Activated gamma-delta T cell treated with Interleukin-2 at 50 U/mL for 16 hours (primary cell): Measurements from ENCODE around the gene GIT1.

Experiments
- DNase-seq: peaks from one replicate; pipeline ENCODE4 v3.0.0-alpha.2; 2020

Gene GIT1

DNA sequence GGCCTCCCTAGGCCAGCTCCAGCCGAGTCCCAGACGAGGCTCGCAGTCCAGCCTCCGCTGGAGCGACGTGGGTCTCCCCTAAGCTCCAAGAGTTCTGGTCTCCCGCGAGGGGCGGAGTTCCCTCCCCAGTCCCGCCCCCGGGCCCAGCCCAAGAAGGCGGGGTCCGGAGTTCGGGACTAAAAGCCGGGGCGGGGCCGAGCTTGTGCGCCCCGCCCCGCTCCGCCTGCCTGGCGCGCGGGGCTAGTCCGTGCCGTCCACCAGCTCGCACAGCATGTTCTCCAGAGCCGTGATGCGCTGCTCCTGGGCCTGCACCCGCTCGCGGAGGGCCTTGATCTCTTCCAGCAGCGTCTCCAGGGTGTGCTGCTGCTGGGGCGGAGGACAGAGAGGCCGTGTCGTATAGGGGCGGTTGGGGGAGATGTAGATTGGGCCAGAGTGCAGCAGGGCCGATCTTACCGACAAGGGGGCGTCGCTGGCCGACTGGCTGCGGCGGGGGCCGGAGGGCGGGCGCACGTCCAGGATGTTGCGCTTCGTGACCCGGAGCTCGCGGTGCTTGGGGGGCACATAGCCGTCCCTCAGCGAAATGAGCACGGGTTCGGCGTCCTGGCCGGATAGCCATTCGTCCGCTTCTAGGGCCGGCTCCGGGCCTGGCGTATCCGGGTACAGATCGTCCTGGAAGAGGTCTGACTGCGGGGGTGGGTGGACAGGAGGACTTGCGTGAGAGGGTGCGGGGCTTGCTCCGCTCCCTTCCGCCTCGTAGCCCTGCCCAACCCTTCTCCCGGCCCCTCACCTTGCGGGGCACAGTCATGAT, 26.2 kb upstream of the GIT1 start:
- DNase-seq: peak; percentile 78

DNA sequence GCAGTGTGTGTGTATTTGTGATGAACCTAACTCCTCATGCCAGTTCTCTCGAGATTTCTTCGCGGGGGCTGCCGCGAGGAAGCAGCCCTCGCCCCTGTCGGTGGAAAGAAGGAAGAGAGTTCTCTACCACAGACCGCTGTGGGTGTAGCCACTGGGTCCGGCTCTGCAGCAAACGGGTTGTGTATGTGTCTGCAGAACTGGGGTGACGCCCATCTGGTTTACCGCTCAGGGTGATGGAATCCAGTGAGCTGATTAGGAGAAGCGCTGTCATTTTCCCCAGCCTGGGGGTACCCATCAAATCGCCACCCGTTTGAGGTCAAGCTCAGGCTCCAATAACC, 25.6 kb upstream of the GIT1 start:
- DNase-seq: peak; percentile 72

DNA sequence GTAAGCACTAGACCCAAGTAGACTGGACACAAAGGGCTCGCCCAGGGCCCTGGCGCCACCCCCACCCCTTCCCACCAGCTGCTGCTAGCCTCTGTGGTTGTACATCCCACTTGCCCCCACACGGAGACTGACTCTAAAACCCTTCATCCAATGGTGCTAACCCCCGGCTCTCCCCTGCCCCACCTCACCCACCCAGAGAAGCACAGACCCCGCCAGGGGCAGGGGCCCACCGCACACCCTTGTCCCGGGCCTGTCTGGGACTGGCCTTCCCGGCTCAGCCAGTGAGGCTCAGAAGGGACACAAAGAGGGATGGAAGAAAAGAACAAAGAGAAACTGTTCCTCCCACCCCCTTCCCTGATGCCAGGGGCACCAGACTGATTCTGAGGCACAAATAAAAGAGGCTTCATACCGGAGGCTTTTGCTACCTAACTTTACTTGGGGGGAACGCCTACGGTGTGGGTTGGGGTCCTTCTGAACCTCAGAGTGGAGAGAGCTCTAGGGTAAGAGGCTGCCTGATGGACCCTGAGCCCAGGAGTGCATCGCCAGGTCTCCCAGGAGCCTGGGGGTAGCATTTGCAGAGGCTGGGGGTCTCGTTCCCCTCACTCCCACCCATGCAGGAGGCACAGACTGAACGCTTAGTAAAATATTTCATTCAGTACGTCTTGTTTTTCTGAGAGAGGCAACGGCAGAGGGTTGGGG, 25.1 kb upstream of the GIT1 start:
- no peak for DNase-seq

DNA sequence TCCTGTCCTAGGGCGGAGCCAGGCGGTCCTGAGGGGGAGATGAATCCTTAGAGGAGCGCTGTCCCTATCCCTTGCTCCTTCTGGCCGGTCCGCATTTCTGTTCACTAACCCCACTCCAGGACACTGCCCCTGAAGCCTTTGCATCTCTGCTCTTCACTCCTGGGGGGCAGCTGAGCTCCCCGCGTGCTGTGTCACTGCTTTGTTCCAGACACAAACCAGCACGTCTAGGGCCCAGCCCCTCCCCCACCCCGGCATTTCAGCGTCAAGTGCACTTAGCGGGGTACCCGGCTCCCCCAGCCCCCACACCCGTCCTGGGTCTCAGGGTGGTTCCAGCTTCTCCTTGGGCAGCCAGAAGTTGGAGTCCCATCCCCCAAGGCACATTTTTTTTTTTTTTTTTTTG, 24.4 kb upstream of the GIT1 start:
- DNase-seq: no peak

DNA sequence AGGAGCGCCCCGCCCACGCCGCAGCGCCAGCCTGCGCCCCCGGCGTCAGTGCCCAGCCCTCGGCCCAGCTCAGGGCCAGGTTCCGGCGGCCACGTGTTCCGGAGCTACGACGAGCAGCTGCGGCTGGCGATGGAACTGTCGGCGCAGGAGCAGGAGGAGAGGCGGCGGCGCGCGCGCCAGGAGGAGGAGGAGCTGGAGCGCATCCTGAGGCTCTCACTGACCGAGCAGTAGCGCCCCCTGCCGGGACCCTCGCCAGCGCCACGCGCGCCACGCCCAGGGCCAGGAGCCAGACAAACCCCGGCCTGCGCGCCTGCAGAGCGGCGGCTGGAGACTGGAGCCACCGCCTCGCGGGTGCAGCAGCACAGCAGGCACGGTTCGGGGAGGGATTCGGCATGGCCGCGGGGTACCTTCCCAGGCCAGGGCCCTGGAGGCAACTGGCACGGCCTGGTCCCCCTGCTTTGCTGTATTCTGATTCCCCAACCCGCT, 23.9 kb upstream of the GIT1 start:
- DNase-seq: peak; percentile 90

DNA sequence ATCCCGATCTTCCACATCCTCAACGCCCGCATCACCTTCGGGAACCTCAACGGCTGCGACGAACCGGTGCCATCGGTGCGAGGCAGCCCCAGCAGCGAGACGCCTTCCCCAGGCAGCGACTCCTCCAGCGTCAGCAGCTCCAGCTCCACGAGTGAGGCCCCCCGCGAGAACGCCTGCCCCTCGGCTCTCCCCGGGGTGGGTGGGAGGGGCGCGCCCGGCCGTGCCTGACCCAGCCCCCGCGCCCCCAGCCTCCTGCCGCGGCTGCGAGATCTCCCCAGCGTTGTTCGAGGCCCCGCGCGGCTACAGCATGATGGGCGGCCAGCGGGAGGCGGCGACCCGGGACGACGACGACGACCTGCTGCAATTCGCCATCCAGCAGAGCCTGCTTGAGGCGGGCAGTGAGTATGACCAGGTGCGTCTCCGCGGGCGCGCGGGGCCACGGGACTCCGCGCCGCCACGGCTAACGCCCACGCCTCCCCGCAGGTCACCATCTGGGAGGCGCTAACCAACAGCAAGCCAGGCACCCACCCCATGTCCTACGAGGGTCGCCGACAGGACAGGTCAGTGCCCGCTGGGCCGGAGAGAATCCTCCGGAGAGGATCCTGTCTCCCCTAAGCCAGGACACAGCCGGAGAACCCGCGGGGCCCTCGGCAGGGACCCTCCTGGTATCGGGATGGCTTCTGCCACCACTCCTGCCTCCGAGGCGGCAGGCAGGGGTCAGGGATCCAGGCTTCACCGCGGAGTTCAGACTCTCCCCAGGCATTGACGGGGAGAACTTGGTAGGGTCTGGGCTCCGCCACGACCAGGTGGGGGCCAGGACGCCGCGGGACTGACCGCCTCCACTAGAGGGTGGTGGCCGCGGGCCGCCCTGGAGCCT, 23.2 kb upstream of the GIT1 start:
- no peak for DNase-seq

DNA sequence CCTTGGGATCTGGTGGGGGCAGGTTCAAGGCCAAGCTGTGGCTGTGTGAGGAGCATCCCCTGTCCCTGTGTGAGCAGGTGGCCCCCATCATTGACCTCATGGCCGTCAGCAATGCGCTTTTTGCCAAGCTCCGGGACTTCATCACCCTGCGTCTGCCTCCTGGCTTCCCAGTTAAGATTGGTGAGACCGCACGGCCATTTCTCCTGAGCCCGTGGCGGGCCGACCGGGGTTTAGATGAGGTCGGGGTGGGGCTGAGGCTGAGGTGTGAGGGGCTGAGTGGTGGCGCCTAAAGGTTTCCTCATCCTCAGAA, 22.6 kb upstream of the GIT1 start:
- DNase-seq: no peak

DNA sequence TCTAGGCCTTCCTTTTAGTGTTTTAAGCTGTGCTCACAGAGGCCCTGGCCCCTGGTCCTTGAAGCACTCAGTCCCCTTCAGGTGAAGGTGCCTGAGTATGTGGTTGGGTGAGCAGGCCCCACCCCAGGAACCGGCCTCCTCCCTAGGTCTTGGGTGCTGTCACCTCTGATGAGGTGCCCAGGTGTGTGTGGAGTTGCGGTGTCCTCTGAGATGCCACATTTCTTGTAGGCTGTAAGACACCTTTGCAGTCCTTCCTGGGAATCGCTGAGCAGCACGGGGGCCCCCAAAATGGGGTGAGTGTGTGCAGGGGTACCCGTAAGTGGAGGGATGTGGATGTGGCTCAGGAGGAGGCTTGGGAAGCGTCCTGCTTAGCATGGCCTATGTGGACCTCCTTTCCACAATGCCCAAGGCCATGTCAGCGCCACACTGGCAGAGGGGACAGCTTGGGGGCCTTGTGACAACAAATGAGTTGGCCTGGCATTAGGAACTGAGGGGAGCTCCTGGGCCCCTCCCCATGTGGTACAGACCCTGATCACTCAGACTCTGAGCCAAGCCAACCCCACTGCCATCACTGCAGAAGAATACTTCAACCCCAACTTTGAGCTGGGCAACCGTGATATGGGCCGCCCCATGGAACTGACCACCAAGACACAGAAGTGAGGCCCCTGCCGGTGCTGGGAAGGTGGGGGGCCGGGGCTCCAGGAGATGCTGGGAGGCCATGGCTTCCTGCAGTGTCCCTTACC, 22.1 kb upstream of the GIT1 start:
- DNase-seq: no peak

DNA sequence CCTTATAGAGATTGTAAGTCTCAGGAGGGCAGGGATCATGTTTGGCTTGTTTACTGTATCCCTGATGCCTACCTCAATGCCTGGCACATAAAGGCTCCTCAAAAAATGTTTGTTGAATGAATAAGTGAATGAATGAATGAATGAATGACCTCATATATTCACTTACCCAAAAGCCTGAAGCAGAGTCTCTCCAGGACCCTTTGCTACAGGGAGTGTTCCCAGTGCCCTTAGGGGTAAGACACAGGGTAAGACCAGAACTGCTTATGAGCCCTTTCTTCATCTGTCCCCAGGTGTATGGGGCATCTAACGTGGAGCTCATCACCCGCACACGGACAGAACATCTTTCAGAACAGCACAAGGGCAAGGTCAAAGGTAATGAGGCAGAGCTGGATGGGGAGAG, 20.9 kb upstream of the GIT1 start:
- DNase-seq: no peak

DNA sequence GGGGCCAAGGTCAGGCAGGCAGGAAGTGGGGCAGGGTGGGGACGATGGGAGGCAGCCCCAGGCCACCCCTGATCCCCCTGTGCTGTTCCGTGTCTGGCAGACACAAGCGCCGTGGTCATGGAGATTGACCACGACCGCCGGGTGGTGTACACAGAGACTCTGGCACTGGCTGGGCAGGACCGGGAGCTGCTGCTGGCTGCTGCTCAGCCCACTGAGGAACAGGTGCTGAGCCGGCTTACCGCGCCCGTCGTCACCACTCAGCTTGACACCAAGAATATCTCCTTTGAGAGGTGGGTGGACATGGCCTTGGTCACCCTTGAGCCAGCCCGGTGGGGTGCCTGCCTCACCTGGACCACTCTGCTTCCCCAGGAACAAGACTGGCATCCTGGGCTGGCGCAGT, 19.5 kb upstream of the GIT1 start:
- no peak for DNase-seq

DNA sequence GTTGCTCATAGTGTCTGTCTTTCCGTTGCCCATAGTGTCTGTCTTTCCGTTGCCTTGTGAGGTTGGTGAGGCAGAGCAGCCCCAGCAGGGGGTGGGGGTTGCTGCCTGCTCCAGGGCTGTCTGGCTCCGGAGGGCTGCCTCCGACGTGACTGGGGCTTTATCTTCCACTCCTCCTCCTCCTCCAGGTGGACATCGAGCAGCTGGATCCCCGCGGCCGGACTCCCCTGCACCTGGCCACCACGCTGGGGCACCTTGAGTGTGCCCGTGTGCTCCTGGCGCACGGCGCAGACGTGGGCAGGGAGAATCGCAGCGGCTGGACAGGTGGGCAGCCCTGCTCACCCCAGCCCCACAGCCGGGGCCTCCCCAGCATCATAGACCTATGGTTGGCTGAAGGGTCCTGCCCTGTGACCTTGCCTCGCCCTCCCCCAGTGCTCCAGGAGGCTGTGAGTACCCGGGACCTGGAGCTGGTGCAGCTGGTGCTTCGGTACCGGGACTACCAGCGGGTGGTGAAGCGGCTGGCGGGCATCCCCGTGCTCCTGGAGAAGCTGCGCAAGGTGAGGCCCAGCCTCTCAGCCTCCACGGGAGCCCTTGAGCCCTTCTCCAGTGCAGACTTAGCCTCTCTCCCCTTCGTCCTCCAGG, 18.2 kb upstream of the GIT1 start:
- no peak for DNase-seq

DNA sequence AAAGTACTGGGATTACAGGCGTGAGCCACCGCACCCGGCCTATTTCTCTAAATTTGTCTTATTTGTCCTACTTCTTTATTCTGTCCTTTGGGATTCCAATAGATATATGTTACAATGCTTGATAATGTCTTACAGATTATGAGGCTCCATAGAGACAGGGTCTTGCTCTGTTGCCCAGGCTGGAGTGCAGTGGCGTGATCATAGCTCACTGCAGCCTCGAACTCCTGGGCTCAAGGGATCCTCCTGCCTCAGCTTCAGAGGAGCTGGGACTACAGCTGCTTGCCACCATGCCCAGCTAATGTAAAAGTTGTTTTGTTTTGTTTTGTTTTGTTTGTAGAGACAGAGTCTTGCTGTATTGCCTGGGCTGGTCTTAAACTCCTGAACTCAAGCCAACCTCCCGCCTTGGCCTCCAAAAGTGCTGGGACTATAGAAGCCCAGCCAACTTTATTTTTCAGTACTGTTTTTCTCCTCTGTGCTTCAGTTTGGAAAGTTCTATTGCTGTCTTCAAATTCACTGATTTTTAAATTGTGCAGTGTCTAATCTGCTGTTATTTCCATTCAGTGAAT, 13.7 kb upstream of the GIT1 start:
- DNase-seq: no peak

DNA sequence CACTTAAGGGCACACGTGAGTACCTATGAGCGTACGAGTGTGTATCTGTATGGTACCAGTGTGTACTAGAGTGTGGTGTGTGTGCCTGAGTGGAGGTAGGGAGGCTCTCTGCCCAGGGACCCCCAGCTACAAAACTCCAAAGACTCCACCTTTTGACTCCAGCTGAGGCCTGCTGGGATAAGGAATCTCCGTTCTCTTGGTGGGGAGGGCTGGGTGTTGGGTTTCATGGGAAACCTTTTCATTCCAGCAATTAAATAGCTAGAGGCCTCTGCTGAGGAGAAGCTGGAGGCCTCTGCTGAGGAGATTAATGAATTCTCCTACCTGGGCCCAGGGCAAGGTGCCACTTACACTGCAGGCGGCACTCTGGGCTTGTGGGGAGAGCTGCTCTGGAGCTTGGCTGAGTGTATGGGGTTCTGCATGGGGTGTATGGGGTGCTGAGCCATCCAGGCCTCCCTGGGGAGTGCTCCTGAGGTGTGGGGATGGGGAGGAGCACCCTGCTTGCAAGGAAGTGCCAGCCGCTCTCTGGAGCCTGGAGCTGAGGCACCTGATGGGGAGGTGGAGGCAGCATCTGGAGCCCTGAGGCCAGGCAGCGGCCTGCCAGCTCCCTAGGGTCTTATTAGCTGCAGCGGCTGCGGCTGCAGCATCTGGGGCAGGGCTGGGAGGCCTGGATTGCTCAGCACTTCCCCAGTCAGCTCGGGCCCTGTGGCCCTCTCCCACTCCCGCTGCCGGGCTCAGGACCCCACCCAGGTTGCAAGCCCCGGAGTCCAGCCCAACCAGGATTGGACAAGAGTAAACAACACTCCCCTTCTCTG, 8.1 kb upstream of the GIT1 start:
- no peak for DNase-seq

DNA sequence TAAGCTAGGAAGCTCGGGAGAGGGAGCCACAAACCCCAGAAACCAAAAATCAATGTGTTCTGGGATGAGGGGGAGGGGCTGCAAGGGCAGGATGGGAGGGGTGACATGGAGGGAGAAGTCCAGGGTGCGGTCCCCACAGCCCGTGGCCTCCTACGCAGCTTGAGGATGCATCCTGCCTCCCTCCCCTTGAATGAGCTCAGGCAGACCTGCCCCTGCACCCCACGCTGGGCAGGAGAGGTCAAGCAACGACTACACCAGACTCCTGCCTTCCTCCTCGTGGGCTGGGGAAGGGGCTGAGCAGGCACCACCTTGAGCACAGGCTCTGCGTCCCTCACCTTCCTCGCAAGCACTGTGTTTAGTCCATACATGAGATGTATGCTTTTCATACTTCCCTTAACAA, 7.4 kb upstream of the GIT1 start:
- DNase-seq: no peak

DNA sequence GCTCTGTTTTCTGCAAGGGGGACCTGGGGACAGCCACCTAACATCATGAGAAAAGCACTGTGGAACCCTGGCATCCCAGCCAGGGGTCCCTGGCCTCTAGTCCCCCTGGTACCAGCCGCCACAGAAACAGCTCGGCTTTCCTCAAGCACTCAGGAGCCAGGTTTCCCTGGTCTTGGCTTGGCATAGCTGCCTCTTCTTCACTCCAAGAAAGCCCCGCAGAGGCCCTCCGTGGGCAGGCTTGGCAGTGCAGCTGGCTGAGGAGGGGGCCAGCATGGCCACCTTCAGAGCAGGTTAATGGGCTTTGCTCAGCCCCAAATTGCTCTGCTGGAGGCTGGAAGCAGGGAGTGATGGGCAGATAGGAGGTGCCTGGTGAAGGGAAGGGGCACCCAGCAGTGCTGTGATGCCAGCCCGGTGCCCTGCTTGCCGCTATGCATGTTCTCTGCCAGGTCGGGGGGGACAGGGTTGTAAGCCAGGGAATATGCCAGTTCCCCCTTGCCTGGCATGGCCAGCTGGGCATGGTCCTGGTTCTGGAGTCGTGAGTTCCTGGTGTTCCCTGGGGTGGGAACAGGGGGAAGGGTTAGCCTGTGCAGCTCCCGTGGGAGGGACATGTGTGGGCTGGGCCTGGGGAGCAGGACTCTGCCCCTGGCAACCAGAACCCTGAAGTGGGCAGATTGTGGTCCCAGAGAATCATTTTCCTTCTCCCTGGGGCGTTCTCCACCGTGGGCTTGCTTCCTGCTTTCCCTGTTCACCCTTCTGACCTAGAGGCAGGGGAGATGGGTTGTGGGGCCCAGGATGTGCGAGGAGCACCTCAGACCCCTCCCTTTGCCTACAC, 6.7 kb upstream of the GIT1 start:
- DNase-seq: no peak

DNA sequence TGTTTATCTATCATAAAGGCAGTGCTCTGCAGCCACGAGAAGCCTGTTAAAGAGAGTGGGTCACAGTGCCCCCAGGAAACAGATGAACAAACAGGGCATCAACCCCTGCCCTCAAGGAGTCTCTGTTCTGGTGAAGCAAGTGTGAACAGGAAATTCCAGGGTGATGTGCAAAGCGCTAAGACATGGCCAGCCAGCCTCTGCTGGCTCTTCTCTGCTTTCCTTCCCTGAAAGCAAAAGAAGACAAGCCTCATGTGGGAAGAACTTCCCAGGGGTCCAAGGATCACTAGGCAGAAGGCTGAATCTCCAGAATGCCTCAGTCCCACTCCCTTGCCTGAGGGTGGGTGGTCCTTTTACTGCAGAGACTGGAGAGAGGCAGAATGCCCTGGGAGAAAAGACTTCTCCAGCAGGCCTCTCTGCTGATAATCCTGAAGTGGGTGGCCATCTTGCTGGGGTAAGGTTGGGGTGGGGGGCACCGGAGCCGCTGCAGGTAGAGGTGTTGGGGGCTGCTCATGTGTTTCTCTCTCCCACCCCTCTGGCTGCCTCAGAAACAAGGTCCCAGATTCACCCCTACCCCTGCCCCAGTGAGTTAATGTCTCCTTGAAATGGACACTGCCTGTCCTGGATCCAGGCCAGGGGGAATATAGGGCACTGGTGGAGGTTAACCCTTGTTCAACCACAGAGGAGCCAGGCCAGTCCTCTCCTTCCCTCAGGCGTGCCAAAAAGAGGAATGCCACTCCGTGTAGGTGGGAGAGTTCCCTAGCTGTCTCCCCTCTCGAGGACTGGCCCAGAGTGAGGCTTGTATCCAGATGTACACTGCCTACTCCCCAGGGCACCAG, 5.9 kb upstream of the GIT1 start:
- DNase-seq: no peak

DNA sequence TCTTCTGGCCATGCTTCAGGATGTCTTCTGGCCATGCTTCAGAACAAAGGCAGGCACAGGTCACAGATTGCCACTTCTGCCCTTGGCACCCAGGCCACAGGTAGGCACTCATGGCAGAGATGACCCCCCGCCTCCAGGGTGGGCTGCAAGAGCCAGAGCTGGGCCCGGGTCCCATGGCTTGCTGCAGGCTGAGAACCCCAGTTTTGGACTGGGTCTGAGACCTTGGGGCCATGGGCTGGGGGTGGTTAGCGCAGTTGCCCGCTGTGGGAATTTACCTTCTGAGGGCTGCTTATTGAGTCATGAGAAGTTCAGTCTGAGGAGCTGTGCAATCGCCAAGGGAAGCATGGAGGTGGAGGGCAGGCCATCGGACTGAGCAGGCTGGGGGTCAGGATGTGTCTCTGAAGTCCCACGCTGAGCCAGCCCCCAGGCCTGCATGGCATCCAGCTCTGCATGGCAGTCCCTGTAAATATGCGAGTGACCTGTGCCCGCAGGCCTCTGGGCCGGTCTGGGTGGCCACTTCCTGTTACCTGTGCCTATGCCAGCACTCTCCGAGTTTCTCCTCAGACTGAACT, 5.2 kb upstream of the GIT1 start:
- DNase-seq: no peak

DNA sequence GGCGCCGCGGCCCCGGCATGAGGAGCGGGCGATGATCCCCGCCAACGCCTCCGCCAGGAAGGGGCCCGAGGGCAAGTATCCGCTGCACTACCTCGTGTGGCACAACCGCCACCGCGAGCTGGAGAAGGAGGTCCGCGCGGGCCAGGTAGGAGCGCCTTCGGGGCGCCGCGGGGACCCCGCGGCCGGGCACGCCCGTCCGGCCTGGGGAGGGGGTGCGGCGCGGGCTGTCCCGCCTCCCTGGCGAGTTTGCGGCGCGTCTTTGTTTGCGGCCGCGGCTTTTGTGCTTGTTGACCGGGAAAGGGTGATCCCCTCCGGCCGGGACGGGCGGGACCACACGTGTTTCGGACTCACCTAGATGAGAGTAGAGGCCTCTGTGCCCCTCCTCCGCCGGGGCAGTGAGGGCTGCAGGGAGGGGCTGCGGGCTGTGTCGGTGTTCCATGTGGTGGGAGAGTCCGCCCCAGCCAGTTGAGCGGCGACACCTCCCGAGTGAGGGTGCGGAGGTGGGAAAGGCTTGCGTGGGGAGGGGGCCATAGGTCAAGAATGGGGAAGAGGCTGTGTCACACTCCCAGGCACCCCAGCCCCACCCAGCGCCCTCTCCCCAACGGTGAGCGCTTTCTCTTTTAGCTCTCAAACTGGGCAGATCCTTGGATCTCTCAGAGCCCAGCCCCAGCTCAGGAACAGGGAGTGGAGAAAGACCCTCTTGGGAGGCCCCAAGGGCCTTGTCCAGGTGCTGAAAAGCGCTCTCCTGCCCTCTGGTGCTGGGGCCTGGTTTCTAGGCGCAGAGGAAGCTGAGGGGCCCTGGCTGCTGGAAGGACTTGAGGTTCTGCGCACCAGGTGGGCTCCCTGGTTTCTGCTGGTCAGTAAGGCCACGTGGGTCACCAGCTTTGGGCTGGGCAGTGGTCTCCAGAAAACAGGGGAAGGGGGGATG, 4.4 kb upstream of the GIT1 start:
- no peak for DNase-seq
